ENCODE data around the gene LIN7C.
A peak's percentile ranks its signal among the peaks of the same experiment; 100 is the strongest.

The LIN7C gene

DNA sequence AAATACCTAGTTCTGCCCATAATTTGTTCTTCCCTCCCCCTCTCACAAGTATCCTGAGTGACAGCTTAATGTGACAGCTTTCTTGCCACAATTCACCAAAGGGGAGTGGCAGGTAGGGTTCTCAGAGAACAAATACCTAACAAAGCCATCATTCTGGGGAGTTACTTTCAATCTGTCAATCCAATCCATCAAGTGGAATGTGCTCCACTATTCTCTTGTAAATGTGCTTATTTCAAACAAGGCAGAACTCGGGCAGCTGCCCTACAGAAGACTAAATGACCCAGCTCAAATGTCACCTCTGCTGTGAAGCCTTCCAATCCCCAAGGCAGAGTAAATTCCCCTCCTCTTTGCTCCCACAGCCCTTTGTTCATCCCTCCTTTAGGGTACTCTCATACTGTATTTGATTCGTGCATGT is 61.8 kb downstream of the LIN7C start:
- no peak for ATAC-seq

More for the DNA sequence above, 61.8 kb downstream of the LIN7C start:
- TF ChIP-seq GLIS3 (CRISPR knock-in tag; IDR thresholded peaks at IDR 0.05) (no peak), ZNF70 (CRISPR knock-in tag; IDR thresholded peaks at IDR 0.05) (peak; percentile 68; the same call in 1 of the 2 replicates)

Data from SK-N-SH treated with all-trans-retinoic acid at 6 μM for 48 hours (cell line).